Esophagus squamous epithelium (tissue), 4 donors: ENCODE data around the gene TICRR.

Experiments
- CTCF ChIP-seq, 6 experiments: fragments of 450-650 bp in 4 of 6; fragments of 200-600 bp in 2 of 6; sonication (generic) in 2 of 6; IDR thresholded peaks; one replicate each; pipeline ENCODE4 v1.5.1; 2016 to 2019; ENCODE audit warnings: antibody characterized with exemption in 6 of 6, mild to moderate bottlenecking in 4 of 6, moderate library complexity in 4 of 6
- POLR2A ChIP-seq, 4 donors: fragments of 450-650 bp; IDR thresholded peaks; one replicate each; pipeline ENCODE4 v1.6.1; 2017; ENCODE audit warnings: antibody characterized with exemption in 4 of 4, mild to moderate bottlenecking in 4 of 4, moderate library complexity in 3 of 4

- TF ChIP-seq CTCF (IDR thresholded peaks at IDR 0.05) (no peak), POLR2A (IDR thresholded peaks at IDR 0.05) (peak in 2 of 4 donors; percentile 18 to 28)
These were observed 90.3 kb downstream of the TICRR start for GRCh38 chr15:89665449-89666181.
